HL-60 (cell line): ENCODE data around the gene RETN.

ENCODE experiments used
- DNase-seq, 2 experiments: peaks; one replicate each; pipeline ENCODE4 v3.0.0-alpha.2; 2010 to 2020; ENCODE audit warnings: low read depth in 1 of 2, low spot score in 1 of 2
- H3K27ac ChIP-seq: fragments of 250-450 bp; sonication (Bioruptor Pico); replicated peaks from 2 replicates; pipeline ENCODE4 v1.5.1; 2020; ENCODE audit warnings: mild to moderate bottlenecking, moderate library complexity
- H3K27me3 ChIP-seq: fragments of 250-450 bp; sonication (Bioruptor Pico); 2 replicates; pipeline ENCODE4 v1.5.1; 2021; ENCODE audit warnings: mild to moderate bottlenecking, moderate library complexity; ENCODE audit not compliant: insufficient read depth, poor library complexity, severe bottlenecking
- H3K4me3 ChIP-seq: replicated peaks from 2 replicates; pipeline ENCODE4 v1.5.1; 2011; ENCODE audit warnings: mild to moderate bottlenecking, control low read depth, low read length; ENCODE audit not compliant: insufficient read depth
- CTCF ChIP-seq: IDR thresholded peaks from one replicate; pipeline ENCODE4 v1.5.1; 2011; ENCODE audit warnings: low read length, control low read depth, inconsistent platforms; ENCODE audit not compliant: insufficient read depth
- GABPA ChIP-seq: IDR thresholded peaks from 2 replicates; pipeline ENCODE4 v1.6.1; 2012; ENCODE audit warnings: low read depth
- POLR2AphosphoS5 ChIP-seq: IDR thresholded peaks from 2 replicates; pipeline ENCODE4 v1.6.1; 2012; ENCODE audit warnings: low read depth
- REST ChIP-seq: IDR thresholded peaks from 2 replicates; pipeline ENCODE4 v1.6.1; 2012; ENCODE audit warnings: low read depth; ENCODE audit not compliant: insufficient replicate concordance
- SPI1 ChIP-seq: IDR thresholded peaks from 2 replicates; pipeline ENCODE4 v1.6.1; 2012; ENCODE audit warnings: low read depth, mild to moderate bottlenecking, borderline replicate concordance

Gene RETN

GRCh38 chr19:7623725-7624603 lies 44.9 kb upstream of the RETN start:
- Histone ChIP-seq H3K4me3 (no peak overlapping the region), H3K27me3 (no peaks in the 10 kb centered on the region), H3K27ac (no peak overlapping the region)
- DNase-seq: no peak
- no peak for TF ChIP-seq CTCF
- TF ChIP-seq GABPA: no peak
- no peak for TF ChIP-seq REST
- no peak for TF ChIP-seq SPI1
- no peak for TF ChIP-seq POLR2AphosphoS5

- no peak for TF ChIP-seq CTCF
- no peak for TF ChIP-seq SPI1
- no peak for TF ChIP-seq GABPA
- TF ChIP-seq REST: no peak
- TF ChIP-seq POLR2AphosphoS5: no peak
- Histone ChIP-seq H3K27ac (no peak overlapping the region), H3K27me3 (no peaks in the 10 kb centered on the region), H3K4me3 (no peak overlapping the region)
- no peak for DNase-seq
These were observed 44.0 kb upstream of the RETN start for GRCh38 chr19:7624810-7625209.

- Histone ChIP-seq H3K27ac (no peak overlapping the region), H3K4me3 (no peak overlapping the region), H3K27me3 (no peaks in the 10 kb centered on the region)
- TF ChIP-seq GABPA: no peak
- TF ChIP-seq REST: no peak
- TF ChIP-seq SPI1: no peak
- TF ChIP-seq POLR2AphosphoS5: no peak
- no peak for TF ChIP-seq CTCF
- DNase-seq: no peak
These were observed 43.0 kb upstream of the RETN start for GRCh38 chr19:7625763-7626372.
